ENCODE results near the gene LDB3.

Gene LDB3

GRCh38 chr10:86687750-86688149 is 19.4 kb downstream of the LDB3 start:
- no peak for DNase-seq

DNA sequence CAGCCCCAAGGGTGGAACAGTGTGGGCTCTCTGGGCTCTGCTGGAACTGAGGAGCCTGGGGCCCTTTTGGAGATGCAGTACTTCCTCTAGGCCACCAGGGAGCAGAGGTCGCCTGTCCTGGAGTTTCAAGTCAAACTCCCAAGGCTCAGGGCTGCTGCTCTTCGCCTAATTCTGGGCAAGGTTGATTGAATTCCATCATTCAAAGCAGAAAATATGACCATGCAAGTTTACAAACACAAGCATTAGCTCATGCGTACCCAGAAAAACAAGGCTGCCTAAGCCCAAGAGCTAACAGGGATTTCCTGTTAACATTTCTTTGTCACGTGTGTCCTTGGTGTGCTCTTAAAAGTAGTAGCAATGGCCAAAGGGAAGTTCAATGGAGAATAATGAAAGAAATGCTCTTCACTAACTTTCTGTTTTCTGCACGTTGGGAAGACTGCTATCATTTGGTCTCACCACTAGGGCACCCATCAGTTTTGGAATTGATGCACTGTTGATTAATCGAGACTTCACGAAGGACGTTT is 20.1 kb downstream of the LDB3 start:
- DNase-seq, result peak; percentile 64

- no peak for DNase-seq
Measured at GRCh38 chr10:86689146-86689545, 20.8 kb downstream of the LDB3 start.

GRCh38 chr10:86690231-86690630 is 21.9 kb downstream of the LDB3 start:
- DNase-seq, result no peak

DNA sequence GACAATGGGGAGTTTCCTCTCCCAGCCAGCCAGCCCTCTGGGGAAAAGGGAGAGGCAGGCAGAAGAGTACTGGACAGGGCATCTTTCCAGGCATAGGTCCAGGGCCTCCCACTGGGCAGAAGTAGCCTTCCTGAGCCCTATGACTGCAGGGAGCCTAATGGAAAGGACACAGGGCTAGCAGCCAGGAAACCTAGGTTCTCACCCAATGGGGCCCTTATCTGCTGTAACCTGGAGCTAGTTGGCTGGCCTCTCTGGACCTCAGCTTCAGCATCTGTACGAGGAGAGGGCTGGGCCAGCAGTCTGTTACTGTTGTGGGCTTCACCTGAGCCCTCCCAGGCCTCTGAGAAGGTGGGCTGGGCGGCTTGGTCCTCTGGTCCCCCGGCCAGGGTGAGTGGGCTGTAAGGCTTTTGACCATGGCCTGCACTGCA is 22.4 kb downstream of the LDB3 start:
- DNase-seq, result no peak

DNA sequence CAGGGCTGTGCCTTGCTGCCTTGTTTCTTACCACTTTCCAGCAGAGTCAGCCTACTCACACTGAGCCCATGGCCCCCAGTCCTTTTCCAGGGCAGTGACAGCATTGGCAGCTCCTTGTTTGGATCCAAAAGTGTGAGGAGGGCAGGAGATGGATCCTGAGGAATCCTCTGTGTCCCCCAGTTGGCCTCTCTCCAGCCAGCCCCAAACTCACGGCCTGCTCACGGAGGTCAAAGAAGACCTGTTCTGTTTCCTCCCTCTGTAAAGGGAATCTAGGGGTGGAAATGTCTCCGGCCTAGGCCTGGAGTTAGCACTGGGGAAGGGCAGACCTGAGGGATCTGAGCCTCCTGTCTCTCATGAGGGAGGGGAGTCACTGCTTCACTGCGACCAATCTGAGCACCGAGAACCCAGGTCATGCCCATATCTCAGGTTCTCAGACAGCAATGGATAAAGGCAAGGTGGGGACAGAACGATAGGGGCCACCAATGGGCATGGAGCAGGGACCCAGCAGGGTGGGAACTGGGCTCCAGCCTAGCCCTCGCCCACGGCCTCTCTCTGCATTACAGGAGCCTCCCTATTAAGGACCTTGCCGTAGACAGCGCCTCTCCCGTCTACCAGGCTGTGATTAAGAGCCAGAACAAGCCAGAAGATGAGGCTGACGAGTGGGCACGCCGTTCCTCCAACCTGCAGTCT is 23.2 kb downstream of the LDB3 start:
- no peak for DNase-seq

- no peak for DNase-seq
Measured at GRCh38 chr10:86692023-86692514, 23.8 kb downstream of the LDB3 start.

- no peak for DNase-seq
Measured at GRCh38 chr10:86692664-86693063, 24.4 kb downstream of the LDB3 start.

DNA sequence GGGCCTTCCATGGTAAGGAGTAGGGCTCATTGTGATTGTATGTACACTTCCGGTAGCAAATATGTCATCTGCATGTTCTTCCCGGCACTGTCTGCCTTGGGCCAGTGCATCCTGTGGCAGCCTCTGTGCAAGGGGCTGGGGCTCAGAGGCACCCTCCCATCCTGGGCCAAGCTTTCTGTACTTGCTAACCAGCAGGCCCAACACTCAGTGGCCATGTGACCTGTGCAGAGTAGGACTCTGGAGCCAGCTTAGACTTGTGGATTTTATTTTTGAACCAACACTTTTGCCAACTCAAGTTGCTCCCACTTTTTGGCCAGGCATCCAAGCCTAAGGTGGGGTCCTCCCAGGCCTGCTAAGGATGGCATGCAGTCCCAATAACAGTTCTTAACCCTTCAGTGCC is 25.0 kb downstream of the LDB3 start:
- no peak for DNase-seq

- peak; percentile 44 for DNase-seq
Measured at GRCh38 chr10:86693721-86694369, 25.5 kb downstream of the LDB3 start.

- DNase-seq, result no peak
Measured at GRCh38 chr10:86698207-86698940, 30.1 kb downstream of the LDB3 start.

- no peak for DNase-seq
Measured at GRCh38 chr10:86699125-86699524, 30.8 kb downstream of the LDB3 start.

DNA sequence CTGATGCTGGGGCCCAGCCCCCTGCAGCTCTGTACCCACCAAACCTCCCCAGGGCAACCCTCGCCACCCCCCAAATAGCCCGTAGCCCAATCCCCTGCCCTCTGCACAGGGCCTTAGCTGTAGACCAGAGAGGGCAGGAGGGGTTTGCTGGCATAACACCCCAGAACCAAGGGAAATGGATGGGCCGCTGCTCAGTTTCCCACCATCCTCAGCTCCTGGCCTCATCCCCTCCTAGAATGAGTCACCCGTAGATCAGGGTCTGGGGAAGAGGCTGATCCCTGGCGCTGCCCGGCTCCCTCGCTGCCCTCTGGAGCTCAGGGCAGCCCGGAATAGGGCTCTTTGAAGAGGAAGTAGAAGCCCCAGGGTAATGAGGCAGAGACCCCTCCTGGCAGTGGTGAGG is 31.2 kb downstream of the LDB3 start:
- no peak for DNase-seq

DNA sequence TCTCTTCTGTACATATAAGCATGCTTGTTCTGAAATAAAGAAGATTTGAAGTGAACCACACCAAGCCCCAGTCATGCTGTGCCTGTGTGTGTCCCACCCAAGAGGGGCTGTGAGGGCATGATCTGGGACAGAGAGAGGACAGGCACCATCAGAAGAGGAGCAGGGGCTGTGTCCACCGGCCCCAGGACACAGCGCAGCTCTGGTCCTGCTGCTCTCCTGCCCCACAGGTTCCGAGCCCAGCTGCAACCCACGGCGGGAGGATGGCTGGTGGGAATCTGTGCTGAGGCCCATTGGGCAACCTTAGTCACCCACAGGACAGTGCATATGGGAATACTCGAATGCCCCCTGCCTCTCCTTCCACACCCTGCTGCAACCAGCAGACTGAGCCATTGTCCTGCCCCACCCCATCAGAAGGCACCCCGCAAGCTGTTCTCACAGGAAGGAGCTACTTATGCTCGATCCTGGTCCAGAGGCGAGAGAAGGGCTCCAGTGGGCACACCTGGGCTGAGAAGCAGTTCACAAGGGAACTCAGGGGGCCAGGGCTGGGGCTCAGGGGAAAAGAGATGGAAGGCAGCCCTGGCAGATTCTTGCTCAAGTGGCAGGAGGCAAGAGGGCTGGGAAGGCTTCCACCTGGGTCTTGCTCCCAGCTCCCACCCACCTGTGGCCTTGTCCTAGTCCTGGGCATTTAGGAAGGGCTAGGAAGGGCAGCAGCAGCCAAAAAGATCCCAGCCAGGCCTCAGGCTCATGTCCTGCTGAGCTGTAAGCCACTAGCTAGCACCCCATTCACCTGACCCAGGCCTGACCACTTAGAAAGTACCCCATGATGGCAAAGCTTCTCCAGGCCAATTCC is 31.9 kb downstream of the LDB3 start:
- no peak for DNase-seq

- no peak for DNase-seq
Measured at GRCh38 chr10:86700851-86701617, 32.7 kb downstream of the LDB3 start.

DNA sequence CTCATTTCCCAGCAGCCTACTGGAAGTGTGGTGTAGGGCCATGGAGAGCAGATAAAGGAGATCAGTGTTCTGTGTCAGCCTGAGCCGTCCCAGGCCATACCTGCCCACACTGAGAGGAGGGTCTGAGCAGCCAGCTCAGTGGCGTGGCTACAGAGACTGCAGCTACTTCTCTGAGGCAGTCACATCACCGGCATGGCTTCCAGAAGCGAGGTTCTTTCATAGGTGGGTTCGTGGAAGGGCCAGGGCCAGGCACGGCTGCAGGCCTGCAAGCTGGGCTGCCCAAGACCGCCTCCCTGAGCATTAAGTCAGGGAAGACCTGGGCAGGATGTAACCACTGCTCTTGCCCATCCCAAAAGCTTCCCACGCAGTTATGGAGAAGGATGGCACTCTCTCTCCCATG is 34.9 kb downstream of the LDB3 start:
- DNase-seq, result no peak

- no peak for DNase-seq
Measured at GRCh38 chr10:86705139-86705538, 36.8 kb downstream of the LDB3 start.

DNA sequence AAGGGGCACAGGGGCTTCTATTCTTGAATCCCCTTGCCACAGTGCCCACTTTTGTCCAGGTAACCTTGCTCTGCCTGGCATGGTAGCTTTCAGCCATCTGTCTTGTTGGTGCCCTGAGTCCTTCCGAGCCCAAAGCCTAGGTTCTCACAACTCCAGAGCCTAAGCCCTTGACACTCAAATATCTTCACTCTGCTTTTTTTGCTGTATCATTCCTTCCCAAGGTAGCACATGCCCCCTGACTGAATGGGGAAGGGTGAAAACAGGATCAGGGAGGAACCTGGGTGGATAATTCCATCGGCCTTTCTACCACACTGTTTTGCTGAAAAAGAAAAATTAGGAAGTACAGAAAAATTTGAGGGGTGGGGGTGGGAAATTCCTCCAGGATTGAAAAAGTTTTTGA is 37.6 kb downstream of the LDB3 start:
- no peak for DNase-seq

GRCh38 chr10:86706401-86706841 is 38.1 kb downstream of the LDB3 start:
- DNase-seq, result no peak

- DNase-seq, result no peak
Measured at GRCh38 chr10:86706977-86707376, 38.7 kb downstream of the LDB3 start.

DNA sequence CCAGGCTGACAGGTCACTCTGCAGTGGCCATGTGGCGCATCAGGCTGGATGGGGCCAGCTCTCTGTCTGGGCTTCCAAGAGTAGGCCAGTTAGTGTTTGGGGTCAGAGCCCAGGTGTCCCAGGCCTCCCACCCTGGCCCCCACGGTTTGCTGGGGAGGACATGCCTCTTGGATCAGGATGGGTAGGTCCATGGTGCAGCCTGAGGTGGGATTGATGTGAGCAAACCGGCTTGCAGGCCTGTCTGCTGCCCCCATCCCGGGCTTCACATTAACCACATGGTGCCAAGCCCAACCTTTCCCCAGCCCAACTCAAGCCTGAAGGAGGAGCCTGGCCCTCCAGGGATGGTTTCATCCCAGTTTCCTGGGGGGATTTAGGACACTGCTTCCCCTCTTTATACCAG is 39.2 kb downstream of the LDB3 start:
- no peak for DNase-seq

Data from CD4-positive, alpha-beta T cell treated with Interleukin-17A for 1 hour (primary cell).